Ovary (tissue), 9 donors: ENCODE results near the gene SURF1. TPM values are rescaled to one million over a fixed set of nuclear protein-coding genes. Genes with fewer than 3 reads are reported as not detected.

ENCODE experiments used
- DNase-seq, 5 donors: peaks; one replicate each; pipeline ENCODE4 v3.0.0-alpha.2; 2019 to 2020
- H3K27ac ChIP-seq, 2 donors: fragments of 200-600 bp; one replicate each; pipeline versions ENCODE4 v1.5.1 to v1.8.0; 2019 to 2022
- H3K27me3 ChIP-seq: fragments of 200-600 bp; one replicate; pipeline ENCODE4 v1.8.0; 2022
- H3K36me3 ChIP-seq: fragments of 200-600 bp; sonication (generic); one replicate; pipeline ENCODE4 v1.5.1; 2019
- H3K4me1 ChIP-seq: one replicate; pipeline ENCODE4 v1.8.1; 2013; ENCODE audit warnings: mild to moderate bottlenecking, moderate library complexity; ENCODE audit not compliant: insufficient read depth
- H3K4me3 ChIP-seq: fragments of 200-600 bp; sonication (generic); one replicate; pipeline ENCODE4 v1.5.1; 2017
- H3K9me3 ChIP-seq, 2 donors: fragments of 200-600 bp in 1 of 2; sonication (generic) in 1 of 2; one replicate each; pipeline versions ENCODE4 v1.5.1 to v1.8.1; 2013 to 2019; ENCODE audit warnings: mild to moderate bottlenecking in 1 of 2, moderate library complexity in 1 of 2
- CTCF ChIP-seq, 3 donors: fragments of 450-650 bp in 2 of 3; fragments of 200-600 bp in 1 of 3; IDR thresholded peaks; one replicate each; pipeline versions ENCODE4 v1.5.1 to v1.8.0; 2016 to 2022; ENCODE audit warnings: antibody characterized with exemption in 3 of 3, mild to moderate bottlenecking in 1 of 3
- EP300 ChIP-seq: sonication (generic); formaldehyde crosslinking; IDR thresholded peaks from one replicate; pipeline ENCODE4 v1.6.1; 2017; ENCODE audit warnings: antibody characterized with exemption
- POLR2A ChIP-seq: fragments of 450-650 bp; IDR thresholded peaks from one replicate; pipeline ENCODE4 v1.6.1; 2017; ENCODE audit warnings: antibody characterized with exemption, mild to moderate bottlenecking, moderate library complexity
- WGBS, 3 donors: extraction: QIAGEN DNeasy Blood & Tissue Kit in 1 of 3; methylation state at CpG; one replicate each; pipeline versions ENCODE4 v1.1.5 to v1.1.7; 2013 to 2017; 5-methylcytosine and 5-hydroxymethylcytosine counted together
- intact Hi-C, 4 donors: fragments of 100-400 bp; cut with DNase I; formaldehyde crosslinking; loops; one replicate each; pipeline versions ENCODE4 v1.11.0 to v1.15.1; 2022 to 2023
- polyA plus RNA-seq, 2 donors: library from polyadenylated mRNA; stranded (reverse); fragments of 200-250 nt in 1 of 2; fragments of 350-450 nt in 1 of 2; fragmentation: Illumina TruSeq in 1 of 2; extraction: RNeasy Lipid Tissue Mini Kit (QIAGEN cat#74804) in 1 of 2; gene quantifications; one replicate each; pipeline ENCODE4 v1.2.3, GENCODE V29; 2013 to 2014
- total RNA-seq, 7 donors: library from RNA; depleted of rRNA in 2 of 7; stranded (reverse); fragments of >200 nt in 2 of 7; fragmentation: NEBNext Ultra II Directional in 3 of 7; extraction: Animal tissue kit (Norgen Biotek cat#: 25700) in 3 of 7; gene quantifications; one replicate each; pipeline versions ENCODE4 v1.1.0 to v1.2.4, GENCODE V29; 2016 to 2023
- donor health status: DM: no; HTN: no; CAD: no; lungs with moderate emphysema.
- donor health status: DM: no; HTN: no; CAD: no.
- donor health status: Bipolar disorder and iron deficiency.
- donor health status: DM: yes; HTN: yes; CAD: no.
- donor health status: DM: no; HTN: no; CAD: no.
- donor health status: DM: yes; HTN: yes; CAD: no.

Gene SURF1
- total and polyA plus RNA-seq, 9 donors = 23.5 to 51.3 (median 35.6) TPM

GRCh38 chr9:133357656-133358055 lies 1.4 kb upstream of the SURF1 start:
- Histone ChIP-seq H3K27ac (no peak overlapping the region), H3K36me3 (no peaks in the 10 kb centered on the region), H3K27me3 (no peaks in the 10 kb centered on the region), H3K4me1 (peaks cover 6% of the 10 kb centered on the region), H3K4me3 (no peak overlapping the region), H3K9me3 (no peaks in the 10 kb centered on the region)
- TF ChIP-seq POLR2A = no peak
- no peak for TF ChIP-seq CTCF (IDR thresholded peaks at IDR 0.05)
- TF ChIP-seq EP300 = no peak
- intact Hi-C loops = no loop called here
- WGBS, 3 donors = 69 to 83% (median 73%) methylated on average over 14 of the region's 14 CpGs
- DNase-seq = no peak

GRCh38 chr9:133355881-133356357 lies 368 bp downstream of the SURF1 start:
- DNase-seq = no peak

GRCh38 chr9:133354766-133355165 lies 1.5 kb downstream of the SURF1 start:
- Histone ChIP-seq H3K4me1 (peaks cover 6% of the 10 kb centered on the region), H3K27me3 (no peaks in the 10 kb centered on the region), H3K4me3 (no peak overlapping the region), H3K27ac (no peak overlapping the region), H3K9me3 (no peaks in the 10 kb centered on the region), H3K36me3 (no peaks in the 10 kb centered on the region)
- intact Hi-C loops = no loop called here
- 76 to 79% (median 78%) methylated on average over 7 of the region's 7 CpGs for WGBS, 3 donors
- DNase-seq = no peak
- no peak for TF ChIP-seq EP300
- TF ChIP-seq CTCF (IDR thresholded peaks at IDR 0.05) = no peak

More at GRCh38 chr9:133355881-133356357, 368 bp downstream of the SURF1 start:
- Histone ChIP-seq H3K27ac (peak overlapping the region in 1 of 2 donors; percentile 28), H3K9me3 (no peaks in the 10 kb centered on the region), H3K4me1 (peaks cover 6% of the 10 kb centered on the region), H3K27me3 (no peaks in the 10 kb centered on the region), H3K36me3 (no peaks in the 10 kb centered on the region), H3K4me3 (peak overlapping the region; percentile 77)
- WGBS, 3 donors = 1% methylated on average over 30 to 31 of the region's 31 CpGs
- intact Hi-C loops = no loop called here
- TF ChIP-seq POLR2A (no peak), EP300 (no peak), CTCF (IDR thresholded peaks at IDR 0.05) (no peak)

GRCh38 chr9:133353548-133353947 lies 2.7 kb downstream of the SURF1 start:
- no peak for DNase-seq
- WGBS, 3 donors = 54 to 61% (median 56%) methylated on average over 5 of the region's 5 CpGs
- H3K27ac ChIP-seq = no peak overlapping the region
- H3K9me3 ChIP-seq = no peaks in the 10 kb centered on the region
- intact Hi-C loops = no loop called here
- H3K4me1 ChIP-seq = peaks cover 6% of the 10 kb centered on the region
- TF ChIP-seq EP300 (no peak), CTCF (IDR thresholded peaks at IDR 0.05) (no peak), POLR2A (no peak)
- H3K27me3 ChIP-seq = no peaks in the 10 kb centered on the region
- no peaks in the 10 kb centered on the region for H3K36me3 ChIP-seq
- no peak overlapping the region for H3K4me3 ChIP-seq
